Measurements from ENCODE around the gene CIRBP.

- TF ChIP-seq, protein P1, sequence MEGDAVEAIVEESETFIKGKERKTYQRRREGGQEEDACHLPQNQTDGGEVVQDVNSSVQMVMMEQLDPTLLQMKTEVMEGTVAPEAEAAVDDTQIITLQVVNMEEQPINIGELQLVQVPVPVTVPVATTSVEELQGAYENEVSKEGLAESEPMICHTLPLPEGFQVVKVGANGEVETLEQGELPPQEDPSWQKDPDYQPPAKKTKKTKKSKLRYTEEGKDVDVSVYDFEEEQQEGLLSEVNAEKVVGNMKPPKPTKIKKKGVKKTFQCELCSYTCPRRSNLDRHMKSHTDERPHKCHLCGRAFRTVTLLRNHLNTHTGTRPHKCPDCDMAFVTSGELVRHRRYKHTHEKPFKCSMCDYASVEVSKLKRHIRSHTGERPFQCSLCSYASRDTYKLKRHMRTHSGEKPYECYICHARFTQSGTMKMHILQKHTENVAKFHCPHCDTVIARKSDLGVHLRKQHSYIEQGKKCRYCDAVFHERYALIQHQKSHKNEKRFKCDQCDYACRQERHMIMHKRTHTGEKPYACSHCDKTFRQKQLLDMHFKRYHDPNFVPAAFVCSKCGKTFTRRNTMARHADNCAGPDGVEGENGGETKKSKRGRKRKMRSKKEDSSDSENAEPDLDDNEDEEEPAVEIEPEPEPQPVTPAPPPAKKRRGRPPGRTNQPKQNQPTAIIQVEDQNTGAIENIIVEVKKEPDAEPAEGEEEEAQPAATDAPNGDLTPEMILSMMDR (IDR thresholded peaks at IDR 0.05), result no peak
- TF ChIP-seq POLR2A (IDR thresholded peaks at IDR 0.05) (no peak), EP300 (IDR thresholded peaks at IDR 0.05) (no peak)
Measured at GRCh38 chr19:1321539-1321938, 52.4 kb downstream of the CIRBP start.
